DMS114 treated with DMSO at 0.1 percent for 48 hours (cell line): ENCODE results near the gene UBE2J1.

ENCODE experiments used
- DNase-seq: peaks from one replicate; lab custom pipeline; 2025; ENCODE audit not compliant: unreplicated experiment; lab: John Stamatoyannopoulos, UW

UBE2J1 gene

DNA sequence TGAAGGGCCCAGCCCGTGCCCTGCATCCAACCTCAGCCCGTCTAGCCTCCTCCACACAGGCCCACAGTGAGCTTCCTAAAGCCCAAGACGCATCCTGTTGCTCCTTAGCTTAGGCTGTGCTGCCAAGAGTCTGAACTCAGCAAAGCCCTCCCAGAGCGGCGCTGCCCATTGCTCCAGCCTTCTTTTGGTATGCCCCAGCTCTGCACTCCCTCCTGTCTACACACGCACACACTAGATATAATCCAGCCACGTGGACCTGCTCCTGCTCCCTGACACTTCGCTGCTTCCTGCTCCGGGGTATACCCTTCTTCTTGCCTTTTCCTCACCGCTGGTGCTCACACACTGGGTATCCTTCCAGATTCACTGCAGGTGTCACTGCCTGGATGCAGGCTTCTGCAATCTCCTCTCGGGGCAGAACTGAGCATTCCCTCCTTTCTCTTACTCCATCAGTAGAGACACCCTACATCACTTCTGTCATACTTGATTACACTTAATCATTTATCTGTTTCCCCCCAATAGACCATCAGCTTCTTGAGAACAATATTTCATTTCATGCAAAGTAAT lies 61.2 kb downstream of the UBE2J1 start:
- DNase-seq = no peak

GRCh38 chr6:89290401-89291155 lies 61.9 kb downstream of the UBE2J1 start:
- DNase-seq = no peak

DNA sequence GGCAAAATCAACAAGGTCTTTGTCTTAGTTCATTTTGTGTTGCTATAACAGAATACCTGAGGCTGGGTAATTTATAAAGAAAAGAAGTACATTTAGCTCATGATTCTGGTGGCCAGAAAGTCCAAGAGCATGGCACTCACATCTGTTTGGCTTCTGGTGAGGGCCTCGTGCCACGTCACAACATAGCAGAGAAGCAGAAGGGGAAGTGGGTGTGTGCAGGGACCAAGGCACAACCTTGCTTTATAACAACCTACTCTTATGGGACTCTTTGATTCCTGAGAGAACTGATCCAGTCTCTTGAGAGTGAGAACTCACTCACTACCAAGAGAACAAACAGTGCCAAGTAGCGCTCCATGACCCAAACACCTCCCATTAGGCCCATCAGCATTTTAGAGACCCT lies 62.8 kb downstream of the UBE2J1 start:
- no peak for DNase-seq

GRCh38 chr6:89287351-89288028 lies 65.0 kb downstream of the UBE2J1 start:
- no peak for DNase-seq

- DNase-seq = no peak
These were observed 66.0 kb downstream of the UBE2J1 start for GRCh38 chr6:89286516-89286915.

- no peak for DNase-seq
These were observed 67.4 kb downstream of the UBE2J1 start for GRCh38 chr6:89284963-89285735.

DNA sequence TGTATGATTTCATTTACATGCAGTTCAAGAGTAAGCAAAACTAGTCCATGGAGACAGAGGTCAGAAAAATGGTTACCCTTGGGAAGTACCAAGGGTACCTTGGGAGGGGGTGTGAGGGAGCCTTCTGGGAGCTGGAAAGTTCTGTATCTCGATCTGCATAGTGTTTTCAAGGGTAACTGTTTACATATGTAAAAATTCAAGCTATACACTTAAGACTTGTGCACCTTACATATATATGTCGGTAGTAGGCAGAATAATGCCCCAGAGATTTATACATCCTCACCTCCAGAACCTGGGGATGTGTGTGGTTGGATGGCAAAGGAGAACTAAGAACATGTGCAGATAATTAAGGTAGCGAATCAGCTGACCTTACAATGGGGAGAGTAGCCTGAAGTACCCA lies 68.4 kb downstream of the UBE2J1 start:
- DNase-seq = no peak

- DNase-seq = no peak
These were observed 69.8 kb downstream of the UBE2J1 start for GRCh38 chr6:89282749-89283148.

DNA sequence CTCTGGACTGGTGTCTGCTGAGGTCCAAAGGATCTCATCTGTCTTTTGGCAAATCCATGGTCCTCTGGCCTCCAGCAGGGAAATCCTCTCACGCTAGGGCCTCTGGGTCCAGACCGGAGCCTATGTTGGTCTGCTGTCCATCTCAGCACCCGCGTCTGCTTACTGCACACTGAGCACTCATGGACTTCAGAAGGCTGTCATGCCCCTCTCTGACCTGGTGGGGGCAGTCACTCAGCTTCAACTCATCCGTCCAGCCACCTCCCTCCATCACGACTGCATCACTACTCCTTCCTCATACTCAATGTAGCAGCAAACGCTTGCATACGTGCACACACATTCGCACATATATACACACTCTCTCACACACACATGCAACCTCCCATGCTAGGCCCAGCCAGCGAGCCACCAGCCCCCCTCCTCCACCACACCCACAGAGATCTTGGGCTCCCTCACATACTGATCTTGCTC lies 70.7 kb downstream of the UBE2J1 start:
- DNase-seq = no peak

DNA sequence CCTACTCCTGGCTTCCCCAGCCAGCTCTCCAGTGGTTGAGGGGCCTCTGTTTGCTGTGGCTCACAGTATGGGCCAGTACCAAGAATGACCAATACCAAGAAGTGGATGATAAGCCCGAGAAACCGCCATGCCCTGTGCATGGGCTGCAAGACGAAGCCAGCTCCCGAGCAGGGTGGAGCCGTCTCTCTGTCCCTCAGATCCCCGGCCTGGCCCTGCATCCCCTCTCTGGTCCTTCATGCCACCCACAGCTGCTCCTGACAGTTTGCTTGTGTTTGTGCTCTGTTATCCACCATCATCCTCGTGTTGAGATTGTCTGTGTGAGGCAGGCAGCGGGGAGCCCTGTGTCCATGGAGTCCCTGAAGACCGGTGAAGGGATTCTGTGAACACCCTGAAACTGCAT lies 73.6 kb downstream of the UBE2J1 start:
- no peak for DNase-seq
